ENCODE data around the gene LMO7.

LMO7 gene

GRCh38 chr13:75782985-75783384 lies 146.9 kb downstream of the LMO7 start:
- Histone ChIP-seq H2AFZ (no peak overlapping the region), H3K4me2 (ENCODE audit: low read length) (no peak overlapping the region), H3K27ac (no peak overlapping the region), H3K4me1 (no peaks in the 10 kb centered on the region), H3K27me3 (ENCODE audit: control insufficient read depth, insufficient read depth, low read length) (no peaks in the 10 kb centered on the region), H3K9ac (no peak overlapping the region), H3K79me2 (no peaks in the 10 kb centered on the region), H3K9me3 (ENCODE audit: control insufficient read depth, low read length) (no peaks in the 10 kb centered on the region), H3K36me3 (ENCODE audit: control insufficient read depth, insufficient read depth, low read length) (no peaks in the 10 kb centered on the region), H3K4me3 (ENCODE audit: low read depth, low read length) (no peak overlapping the region)
- no peak for TF ChIP-seq CTCF (IDR thresholded peaks at IDR 0.05)

- Histone ChIP-seq H3K27ac (no peak overlapping the region), H3K9ac (no peak overlapping the region), H3K4me3 (ENCODE audit: low read depth, low read length) (no peak overlapping the region), H3K79me2 (no peaks in the 10 kb centered on the region), H3K36me3 (ENCODE audit: control insufficient read depth, insufficient read depth, low read length) (no peaks in the 10 kb centered on the region), H3K4me1 (no peaks in the 10 kb centered on the region), H2AFZ (no peak overlapping the region), H3K27me3 (ENCODE audit: control insufficient read depth, insufficient read depth, low read length) (no peaks in the 10 kb centered on the region), H3K4me2 (ENCODE audit: low read length) (no peak overlapping the region), H3K9me3 (ENCODE audit: control insufficient read depth, low read length) (no peaks in the 10 kb centered on the region)
- no peak for TF ChIP-seq CTCF (IDR thresholded peaks at IDR 0.05)
Observed at GRCh38 chr13:75784003-75784402, 147.9 kb downstream of the LMO7 start.

- no peaks in the 10 kb centered on the region for H3K27me3 ChIP-seq (ENCODE audit: control insufficient read depth, insufficient read depth, low read length)
- H2AFZ ChIP-seq = no peak overlapping the region
- TF ChIP-seq CTCF (IDR thresholded peaks at IDR 0.05) = no peak
- H3K4me3 ChIP-seq (ENCODE audit: low read depth, low read length) = no peak overlapping the region
- H3K27ac ChIP-seq = no peak overlapping the region
- H3K4me1 ChIP-seq = no peaks in the 10 kb centered on the region
- no peaks in the 10 kb centered on the region for H3K36me3 ChIP-seq (ENCODE audit: control insufficient read depth, insufficient read depth, low read length)
- H3K9me3 ChIP-seq (ENCODE audit: control insufficient read depth, low read length) = no peaks in the 10 kb centered on the region
- no peak overlapping the region for H3K4me2 ChIP-seq (ENCODE audit: low read length)
- H3K9ac ChIP-seq = no peak overlapping the region
- H3K79me2 ChIP-seq = no peaks in the 10 kb centered on the region
Observed at GRCh38 chr13:75785130-75785529, 149.0 kb downstream of the LMO7 start.

- Histone ChIP-seq H3K36me3 (ENCODE audit: control insufficient read depth, insufficient read depth, low read length) (no peaks in the 10 kb centered on the region), H3K27me3 (ENCODE audit: control insufficient read depth, insufficient read depth, low read length) (no peaks in the 10 kb centered on the region), H3K9me3 (ENCODE audit: control insufficient read depth, low read length) (no peaks in the 10 kb centered on the region), H3K4me3 (ENCODE audit: low read depth, low read length) (no peak overlapping the region), H2AFZ (no peak overlapping the region), H3K79me2 (no peaks in the 10 kb centered on the region), H3K4me2 (ENCODE audit: low read length) (no peak overlapping the region), H3K27ac (no peak overlapping the region), H3K9ac (no peak overlapping the region), H3K4me1 (no peaks in the 10 kb centered on the region)
- no peak for TF ChIP-seq CTCF (IDR thresholded peaks at IDR 0.05)
Observed at GRCh38 chr13:75787249-75787928, 151.3 kb downstream of the LMO7 start.

GRCh38 chr13:75788481-75788981 lies 152.4 kb downstream of the LMO7 start:
- Histone ChIP-seq H3K9ac (no peak overlapping the region), H3K4me1 (no peaks in the 10 kb centered on the region), H3K27ac (no peak overlapping the region), H2AFZ (no peak overlapping the region), H3K4me2 (ENCODE audit: low read length) (no peak overlapping the region), H3K9me3 (ENCODE audit: control insufficient read depth, low read length) (no peaks in the 10 kb centered on the region), H3K79me2 (no peaks in the 10 kb centered on the region), H3K27me3 (ENCODE audit: control insufficient read depth, insufficient read depth, low read length) (no peaks in the 10 kb centered on the region), H3K36me3 (ENCODE audit: control insufficient read depth, insufficient read depth, low read length) (no peaks in the 10 kb centered on the region), H3K4me3 (ENCODE audit: low read depth, low read length) (no peak overlapping the region)
- TF ChIP-seq CTCF (IDR thresholded peaks at IDR 0.05) = no peak

All from parathyroid adenoma (tissue), 2 donors.